Ureter (tissue), 1 donor: ENCODE data around the gene UBTF. TPM values are rescaled to one million over a fixed set of nuclear protein-coding genes. Genes with fewer than 3 reads are reported as not detected.
A peak's percentile ranks its signal among the peaks of the same experiment; 100 is the strongest.
"Not testable (repeated sequence)": the region's sequence is repeated elsewhere in the genome, so short reads cannot be mapped to it uniquely, and the experiment has no call there.

ENCODE experiments used
- DNase-seq: peaks from one replicate; pipeline ENCODE4 v3.0.0-alpha.2; 2020; ENCODE audit warnings: low spot score
- total RNA-seq: library from RNA; stranded (reverse); gene quantifications from one replicate; pipeline ENCODE4 v1.2.4, GENCODE V29; 2023
- donor health status: DM: yes; HTN: yes; CAD: no.

Gene UBTF
- total RNA-seq, 1 donor from 2014 or later = 108 TPM

GRCh38 chr17:44241106-44241624, 21.7 kb upstream of the UBTF start:
- DNase-seq = no peak

DNA sequence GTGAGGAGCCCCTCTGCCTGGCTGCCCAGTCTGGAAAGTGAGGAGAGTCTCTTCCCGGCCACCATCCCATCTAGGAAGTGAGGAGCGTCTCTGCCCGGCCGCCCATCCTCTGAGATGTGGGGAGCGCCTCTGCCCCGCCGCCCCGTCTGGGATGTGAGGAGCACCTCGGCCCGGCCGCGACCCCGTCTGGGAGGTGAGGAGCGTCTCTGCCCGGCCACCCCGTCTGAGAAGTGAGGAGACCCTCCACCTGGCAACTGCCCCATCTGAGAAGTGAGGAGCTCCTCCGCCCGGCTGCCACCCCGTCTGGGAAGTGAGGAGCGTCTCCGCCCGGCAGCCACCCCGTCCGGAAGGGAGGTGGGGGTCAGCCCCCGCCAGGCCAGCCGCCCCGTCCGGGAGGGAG, 18.4 kb upstream of the UBTF start:
- DNase-seq = not testable (repeated sequence)

- no peak for DNase-seq
These were observed 17.0 kb upstream of the UBTF start for GRCh38 chr17:44236444-44236991.

DNA sequence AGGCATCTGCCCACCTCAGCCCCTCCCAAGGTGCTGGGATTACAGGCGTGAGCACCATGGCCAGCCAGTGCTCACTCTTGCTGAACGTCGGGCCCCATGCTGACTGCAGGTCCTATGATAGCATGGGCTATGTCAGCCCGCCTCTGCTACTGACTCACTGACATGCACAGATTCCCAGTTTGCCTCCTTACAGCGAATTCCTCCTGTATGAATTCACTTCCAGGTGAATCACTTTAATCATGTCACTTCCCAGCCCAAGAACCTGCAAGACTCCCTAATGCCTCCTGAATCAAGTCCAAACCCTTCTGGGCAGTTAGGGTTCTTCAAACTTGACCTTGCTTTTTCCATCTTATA, 16.1 kb upstream of the UBTF start:
- DNase-seq = no peak

GRCh38 chr17:44233582-44233981, 14.1 kb upstream of the UBTF start:
- DNase-seq = no peak

DNA sequence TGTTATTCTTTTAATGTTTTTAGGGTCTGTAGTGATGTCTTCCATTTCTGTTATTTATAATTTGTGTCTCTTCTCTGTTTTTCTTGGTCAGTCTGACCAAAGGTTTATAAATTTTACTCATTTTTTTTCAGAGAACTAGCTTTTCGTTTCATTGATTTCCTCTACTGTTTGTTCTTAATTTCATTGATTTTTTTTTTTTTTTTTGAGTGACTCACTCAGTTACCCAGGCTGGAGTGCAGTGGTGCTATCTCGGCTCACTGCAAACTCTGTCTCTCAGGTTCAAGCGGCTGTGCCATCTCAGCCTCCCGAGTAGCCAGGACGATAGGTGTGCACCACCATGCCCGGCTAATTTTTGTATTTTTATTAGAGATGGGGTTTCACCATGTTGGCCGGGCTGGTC, 12.6 kb upstream of the UBTF start:
- DNase-seq = no peak

- no peak for DNase-seq
These were observed 10.7 kb upstream of the UBTF start for GRCh38 chr17:44230140-44230539.

DNA sequence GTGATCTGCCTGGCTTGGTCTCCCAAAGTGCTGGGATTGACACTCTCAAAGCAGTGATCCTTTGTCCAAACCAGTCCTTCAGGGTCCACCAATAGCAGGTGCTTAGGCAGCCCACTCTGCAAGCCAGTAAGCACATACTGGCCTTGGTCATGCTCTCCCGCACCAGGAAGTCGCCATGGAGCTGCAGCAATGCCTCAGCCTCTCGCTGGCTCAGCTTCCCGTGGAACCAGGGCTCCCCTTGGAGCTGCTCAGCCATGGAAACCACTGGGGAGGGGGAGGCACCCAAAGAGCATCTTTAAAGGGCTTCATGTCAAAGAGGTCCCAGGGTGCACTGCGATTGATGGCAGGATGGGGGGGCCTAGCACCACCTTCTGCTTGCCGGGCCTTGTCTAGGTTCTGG, 9.6 kb upstream of the UBTF start:
- DNase-seq = no peak

GRCh38 chr17:44223541-44224071, 4.1 kb upstream of the UBTF start:
- no peak for DNase-seq

- peak; percentile 86 for DNase-seq
These were observed 2.8 kb upstream of the UBTF start for GRCh38 chr17:44222112-44222869.

GRCh38 chr17:44221862-44222111, 2.3 kb upstream of the UBTF start:
- peak; percentile 60 for DNase-seq

DNA sequence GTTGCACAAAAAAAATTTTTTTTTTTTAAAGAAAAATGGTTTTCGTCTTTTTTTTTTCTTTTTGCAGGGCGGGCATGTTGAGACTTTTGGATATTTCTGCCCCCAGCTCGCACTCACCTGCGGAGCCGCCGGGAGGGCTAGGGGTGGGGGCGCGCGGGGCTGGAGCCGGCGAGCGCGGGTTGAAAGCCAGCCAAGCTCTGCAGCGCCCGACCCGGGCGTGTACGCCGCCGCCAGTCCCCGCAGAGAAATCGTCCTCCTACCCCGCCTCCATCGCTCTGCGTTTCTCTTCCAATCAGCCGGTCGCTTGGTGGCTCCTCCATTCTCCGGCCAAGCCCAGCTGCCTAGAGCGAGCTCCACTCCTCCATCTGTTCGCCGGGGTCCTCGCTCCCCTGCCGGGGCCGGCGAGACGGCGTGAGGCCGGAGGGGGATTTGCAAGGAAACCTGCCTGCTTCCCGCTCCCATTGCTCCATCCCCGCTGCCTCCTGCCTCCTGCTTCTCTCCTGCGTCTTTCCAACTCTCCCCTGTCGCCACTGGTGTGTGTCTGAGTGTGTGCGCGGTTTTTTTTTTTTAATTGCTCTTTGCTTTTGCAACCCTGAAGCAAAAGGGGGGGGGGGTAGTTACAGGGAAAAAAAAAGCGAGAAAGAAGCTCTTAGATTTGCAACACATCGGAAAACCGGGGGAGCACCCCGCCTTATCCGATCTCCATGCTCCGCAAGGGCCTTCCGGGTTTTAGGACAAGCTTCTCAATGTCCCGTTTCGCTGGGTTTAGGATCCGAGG, 1.8 kb upstream of the UBTF start:
- DNase-seq = peak; percentile 80

DNA sequence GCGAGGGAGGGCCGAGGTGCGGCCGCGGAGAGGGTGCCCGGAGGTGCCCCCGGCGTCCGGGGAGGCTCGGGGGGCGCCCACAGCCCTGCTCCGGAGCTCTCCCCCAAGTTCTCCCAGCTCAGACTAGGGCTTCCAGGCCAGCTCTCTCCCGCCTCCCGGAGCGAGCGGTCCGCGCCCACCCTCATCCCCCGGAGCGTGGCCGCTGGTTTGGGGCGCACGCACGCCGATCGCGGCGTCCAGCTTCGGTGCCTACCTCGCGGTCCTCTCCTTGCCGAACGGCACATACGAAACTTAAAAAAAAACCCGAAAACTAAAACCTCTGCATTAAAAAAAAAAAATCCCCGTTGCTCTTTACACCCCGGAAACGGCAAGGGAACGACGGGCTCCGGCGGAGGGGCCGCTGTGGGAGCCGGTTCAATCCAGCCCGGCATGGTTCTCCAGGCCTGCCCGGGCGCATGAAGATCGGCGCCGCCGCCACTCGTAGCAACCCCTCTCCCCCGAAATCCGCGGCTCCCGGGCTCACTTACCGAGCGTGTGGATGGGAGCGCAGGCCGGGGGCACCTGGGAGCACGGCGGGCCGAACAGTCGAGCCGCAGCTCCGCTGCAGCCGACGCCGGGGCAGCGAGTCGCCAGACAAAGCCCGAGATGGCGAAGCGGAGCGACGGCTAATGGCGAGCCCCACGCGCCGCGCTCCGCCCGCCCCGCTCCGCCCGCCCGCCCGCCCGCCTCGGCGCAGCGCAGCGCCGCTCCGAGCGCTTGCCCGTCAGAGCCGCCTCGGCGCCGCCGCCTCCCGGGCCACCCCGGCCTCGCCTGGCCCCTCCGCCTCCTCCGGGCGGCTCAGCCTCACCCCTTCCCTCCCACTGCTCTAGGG, 973 bp upstream of the UBTF start:
- peak; percentile 72 for DNase-seq

DNA sequence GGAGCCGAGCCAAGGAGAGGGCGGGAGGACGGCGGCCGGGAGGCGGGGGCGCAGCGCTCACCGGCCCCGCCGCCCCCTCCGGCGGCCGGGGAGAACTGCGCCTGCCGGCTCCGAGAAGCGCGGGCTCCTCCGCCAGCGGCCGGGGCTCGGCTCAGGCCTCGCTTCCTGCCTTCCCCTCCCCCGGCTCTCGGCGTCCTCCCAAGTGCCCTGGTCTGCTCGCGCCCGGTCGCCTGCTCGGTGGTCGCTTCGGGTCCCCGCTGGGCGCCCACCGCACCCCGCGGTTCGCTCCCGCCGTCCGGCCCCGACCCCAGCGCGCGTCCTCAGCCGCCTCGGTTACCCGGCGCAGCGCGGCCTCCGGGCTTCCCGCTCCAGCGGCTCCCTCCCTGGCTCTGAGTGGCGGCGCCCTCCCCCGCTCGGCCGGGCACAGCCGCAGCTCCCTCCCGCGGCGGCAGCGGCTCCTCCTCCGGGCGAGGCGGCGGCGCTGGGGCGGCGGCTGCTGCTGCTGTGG, 313 bp downstream of the UBTF start:
- peak; percentile 69 for DNase-seq

GRCh38 chr17:44218344-44219107, 949 bp downstream of the UBTF start:
- peak; percentile 91 for DNase-seq

DNA sequence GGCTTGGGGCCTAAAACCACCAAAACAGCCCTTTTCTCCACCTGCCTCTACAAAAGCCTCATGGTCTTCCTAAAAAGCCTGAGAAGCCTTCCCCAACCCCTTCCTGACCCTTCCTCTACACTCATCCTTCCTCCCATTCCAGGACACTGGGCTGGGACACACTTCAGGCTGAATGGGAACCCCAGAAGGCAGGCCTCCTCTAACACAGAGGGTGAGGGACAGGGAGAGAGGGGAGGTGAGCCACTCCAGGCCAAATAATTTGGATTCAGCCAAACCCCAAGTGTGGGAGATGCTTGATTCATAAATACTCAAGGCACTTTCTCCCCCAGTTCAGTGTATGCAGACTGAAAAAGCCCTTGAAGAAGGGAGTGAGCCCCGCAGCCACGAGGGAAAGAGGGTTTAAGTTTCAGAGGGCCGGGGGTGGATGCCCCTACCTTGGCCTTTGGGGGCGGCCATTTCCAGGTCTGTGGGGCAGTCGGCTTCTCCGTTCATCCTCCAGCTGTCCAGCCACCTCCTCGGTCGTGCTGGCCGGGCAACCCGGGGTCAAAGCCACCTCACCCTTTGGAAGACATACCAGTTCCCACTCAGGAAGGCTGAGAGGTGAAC, 1.6 kb downstream of the UBTF start:
- DNase-seq = peak; percentile 64

DNA sequence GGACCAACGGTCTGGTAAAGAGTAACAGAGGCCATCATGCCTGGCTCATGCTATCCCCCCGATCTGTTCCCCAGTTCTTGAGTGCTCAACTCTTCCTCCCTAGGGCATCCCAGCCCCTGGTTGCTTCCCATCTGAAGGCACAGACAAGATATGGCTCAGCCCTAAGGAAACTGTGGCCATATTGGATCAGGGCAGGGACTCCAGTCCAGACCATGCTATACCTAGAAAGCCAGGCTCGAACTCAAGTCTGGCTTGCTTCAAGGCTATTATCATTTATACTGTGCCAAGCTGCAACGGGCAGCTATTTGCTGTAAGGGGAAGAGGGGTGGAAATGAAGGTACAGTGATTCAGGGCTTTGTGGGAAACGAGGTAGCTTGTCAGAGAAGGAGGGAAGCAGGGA, 2.8 kb downstream of the UBTF start:
- DNase-seq = no peak

DNA sequence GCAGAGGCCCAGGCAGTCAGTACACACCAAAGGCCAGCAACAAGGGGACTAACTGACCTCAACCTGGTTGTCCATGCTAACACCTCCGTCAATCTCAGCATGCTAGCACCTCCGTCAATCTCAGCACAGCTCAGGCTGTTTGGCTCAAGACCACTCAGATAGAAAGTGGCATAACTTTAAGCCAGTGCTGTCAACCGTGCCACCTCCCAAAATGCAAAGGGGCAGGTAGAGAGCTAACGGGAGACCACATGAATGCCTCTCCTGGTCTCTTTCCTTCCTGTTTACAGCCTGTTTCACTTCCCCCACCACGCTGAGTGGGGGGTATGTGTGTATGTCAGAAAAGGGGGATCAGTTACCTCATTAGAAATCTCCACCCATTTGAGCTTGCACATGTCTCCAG, 3.3 kb downstream of the UBTF start:
- no peak for DNase-seq

DNA sequence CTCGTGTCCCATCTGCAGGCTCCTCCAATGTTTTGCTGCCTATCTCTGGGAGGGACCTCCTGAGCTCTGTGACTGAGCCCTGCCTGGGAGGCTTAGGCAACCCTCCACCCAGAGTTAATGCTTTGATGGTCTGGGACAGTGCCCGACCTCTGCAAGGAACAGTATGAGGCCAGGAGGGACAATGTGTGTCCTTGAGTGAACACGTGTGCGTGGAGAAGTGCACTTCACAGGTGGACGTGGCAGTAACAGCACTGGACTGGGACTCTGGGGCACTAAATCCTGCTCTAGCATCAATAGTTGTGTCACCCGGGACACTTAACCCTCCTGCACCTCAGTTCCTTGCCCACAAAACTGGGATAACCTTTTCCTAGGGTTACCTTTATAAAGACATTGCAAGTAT, 4.6 kb downstream of the UBTF start:
- DNase-seq = no peak

DNA sequence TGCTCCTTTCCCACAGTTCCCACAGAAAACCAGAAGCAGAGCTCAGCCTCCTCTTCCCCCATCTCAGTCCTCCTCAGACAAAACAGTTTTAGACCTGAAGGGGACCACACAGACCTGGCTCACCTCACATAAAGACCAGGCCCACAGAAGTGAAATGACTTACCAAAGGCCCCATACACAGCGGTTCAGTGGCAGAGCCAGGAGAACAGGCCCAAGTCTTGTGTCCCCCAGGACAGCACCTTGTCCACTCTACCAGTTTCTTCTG, 5.3 kb downstream of the UBTF start:
- no peak for DNase-seq
